ENCODE data around the gene S100Z. TPM values are rescaled to one million over a fixed set of nuclear protein-coding genes. Genes with fewer than 3 reads are reported as not detected.

The S100Z gene
- total and polyA plus RNA-seq, 5 experiments from 2014 or later, result not detected

Other genes with a start within 250 kb of the S100Z start
- not detected for gene F2RL2, start 226.6 kb upstream of the S100Z start, total RNA-seq
- under 1 TPM; 0.08 to 0.80 (median 0.70) TPM for gene F2RL2, start 226.6 kb upstream of the S100Z start, polyA plus RNA-seq
- gene F2R, start 133.9 kb upstream of the S100Z start, total RNA-seq, result 1 to 10 TPM; 1.2 to 2.3 TPM
- gene F2R, start 133.9 kb upstream of the S100Z start, polyA plus RNA-seq, result 10 to 100 TPM in 1 of 3 donors, 1 to 10 TPM in 1, under 1 TPM in 1; 0.65 to 37.3 (median 1.2) TPM
- gene F2RL1, start 31.0 kb upstream of the S100Z start, total RNA-seq, result 1 to 10 TPM; 3.1 to 4.2 TPM
- gene F2RL1, start 31.0 kb upstream of the S100Z start, polyA plus RNA-seq, result 1 to 10 TPM in 2 of 3 donors, under 1 TPM in 1; 0.48 to 4.7 (median 2.0) TPM
- gene CRHBP, start 103.0 kb downstream of the S100Z start, total RNA-seq, result not detected
- not detected for gene CRHBP, start 103.0 kb downstream of the S100Z start, polyA plus RNA-seq
- 10 to 100 TPM; 29.8 to 30.8 TPM for gene AGGF1, start 180.4 kb downstream of the S100Z start, total RNA-seq
- gene AGGF1, start 180.4 kb downstream of the S100Z start, polyA plus RNA-seq, result 10 to 100 TPM; 24.4 to 35.9 (median 28.9) TPM
- 10 to 100 TPM in 1 of 2 experiments, 1 to 10 TPM in 1; 8.4 to 10.5 TPM for gene ZBED3, start 237.3 kb downstream of the S100Z start, total RNA-seq
- 1 to 10 TPM; 2.6 to 8.9 (median 4.6) TPM for gene ZBED3, start 237.3 kb downstream of the S100Z start, polyA plus RNA-seq

Measured in naive thymus-derived CD8-positive, alpha-beta T cell (primary cell).